Keratinocyte (primary cell): ENCODE measurements around the gene SPRR1B. TPM values are rescaled to one million over a fixed set of nuclear protein-coding genes. Genes with fewer than 3 reads are reported as not detected.
A peak's percentile ranks its signal among the peaks of the same experiment; 100 is the strongest.

Experiments
- DNase-seq: peaks from one replicate; pipeline ENCODE4 v3.0.0-alpha.2; 2011; ENCODE audit warnings: low read depth, missing footprints, low spot score
- FAIRE-seq: peaks from 2 replicates; lab custom pipeline; 2011; peaks lifted over from hg19 to GRCh38; lab: Jason Lieb, UNC
- H2AFZ ChIP-seq: 2 replicates; pipeline ENCODE4 v1.6.0; 2012; ENCODE audit warnings: low read length, control low read depth, inconsistent platforms; ENCODE audit not compliant: control insufficient read depth
- H3K27ac ChIP-seq: 2 replicates; pipeline ENCODE4 v1.5.1; 2011; ENCODE audit warnings: low read length; ENCODE audit not compliant: control insufficient read depth, insufficient read depth
- H3K27me3 ChIP-seq: 3 replicates; pipeline ENCODE4 v1.6.0; 2011; ENCODE audit warnings: low read length; ENCODE audit not compliant: control insufficient read depth, insufficient read depth; ENCODE audit errors: extremely low read depth
- H3K36me3 ChIP-seq, 2 experiments: 2 replicates in 1 of 2; 3 replicates in 1 of 2; pipeline ENCODE4 v1.5.1; 2011; ENCODE audit warnings: low read length in 2 of 2, mild to moderate bottlenecking in 1 of 2; ENCODE audit not compliant: control insufficient read depth in 2 of 2, insufficient read depth in 2 of 2; ENCODE audit errors: extremely low read depth in 1 of 2
- H3K4me1 ChIP-seq: 3 replicates; pipeline ENCODE4 v1.5.1; 2011; ENCODE audit warnings: low read length; ENCODE audit not compliant: control insufficient read depth, insufficient read depth; ENCODE audit errors: extremely low read depth
- H3K4me2 ChIP-seq: 3 replicates; pipeline ENCODE4 v1.6.0; 2011; ENCODE audit warnings: low read depth, low read length; ENCODE audit not compliant: control insufficient read depth, insufficient read depth; ENCODE audit errors: extremely low read depth
- H3K4me3 ChIP-seq, 3 experiments: fragments of 200-600 bp in 1 of 3; sonication (generic) in 1 of 3; 2 replicates in 2 of 3; 3 replicates in 1 of 3; pipeline ENCODE4 v1.5.1; 2011 to 2016; ENCODE audit warnings: low read length in 3 of 3, mild to moderate bottlenecking in 3 of 3, control low read depth in 2 of 3, inconsistent platforms in 1 of 3, low read depth in 1 of 3, mixed read lengths in 1 of 3, mixed run types in 1 of 3, moderate library complexity in 1 of 3; ENCODE audit not compliant: control insufficient read depth in 2 of 3, insufficient read depth in 2 of 3; ENCODE audit errors: extremely low read depth in 1 of 3
- H3K79me2 ChIP-seq: 2 replicates; pipeline ENCODE4 v1.6.0; 2012; ENCODE audit warnings: low read length; ENCODE audit not compliant: control insufficient read depth, insufficient read depth
- H3K9ac ChIP-seq: 3 replicates; pipeline ENCODE4 v1.6.0; 2011; ENCODE audit warnings: low read length; ENCODE audit not compliant: control insufficient read depth, insufficient read depth; ENCODE audit errors: extremely low read depth
- H3K9me1 ChIP-seq: 3 replicates; pipeline ENCODE4 v1.6.0; 2011; ENCODE audit warnings: low read length; ENCODE audit not compliant: control insufficient read depth, insufficient read depth; ENCODE audit errors: extremely low read depth
- H3K9me3 ChIP-seq: 2 replicates; pipeline ENCODE4 v1.5.1; 2012; ENCODE audit warnings: low read depth, low read length; ENCODE audit not compliant: control insufficient read depth
- H4K20me1 ChIP-seq: 3 replicates; pipeline ENCODE4 v1.6.0; 2011; ENCODE audit warnings: low read length; ENCODE audit not compliant: control insufficient read depth, insufficient read depth; ENCODE audit errors: extremely low read depth
- EZH2 ChIP-seq: IDR thresholded peaks from one replicate; pipeline ENCODE4 v1.6.1; 2012; ENCODE audit warnings: inconsistent platforms, mild to moderate bottlenecking, low read length, moderate library complexity
- dilution Hi-C: fragments of 300-500 bp; cut with MboI; formaldehyde crosslinking; loops from one replicate; pipeline ENCODE4 v1.7.0; 2020; ENCODE audit warnings: low sequenced_read_pairs; ENCODE audit not compliant: extremely low pct_ligation_motif_present
- polyA plus RNA-seq, 5 experiments: library from polyadenylated mRNA; depleted of rRNA in 3 of 5; stranded (reverse) in 3 of 5; stranded (forward) in 1 of 5; unstranded in 1 of 5; fragments of >200 nt; gene quantifications; 1 replicate in 1 of 5; 2 replicates in 3 of 5; 3 replicates in 1 of 5; pipeline versions ENCODE4 v1.2.1 to v1.2.3, GENCODE V29; 2011 to 2012; ENCODE audit warnings: missing spikeins in 2 of 5, low read depth in 1 of 5, low replicate concordance in 1 of 5
- TF ChIP-seq, protein P1 (sequence below), 3 experiments: IDR thresholded peaks in 1 of 3; conservative IDR thresholded peaks in 1 of 3; optimal IDR thresholded peaks in 1 of 3; 2 replicates in 2 of 3; 3 replicates in 1 of 3; pipeline versions ENCODE3 to v1.5.1; 2011; ENCODE audit warnings: low read length in 3 of 3, mild to moderate bottlenecking in 3 of 3, moderate library complexity in 2 of 3, control low read depth in 1 of 3, inconsistent platforms in 1 of 3; ENCODE audit not compliant: insufficient read depth in 2 of 3; ENCODE audit errors: extremely low read depth in 1 of 3

SPRR1B gene
- polyA plus RNA-seq, 1 donor (not counting 4 experiments of a cell fraction or from before 2014, with no cell fraction given): 253 TPM

DNA sequence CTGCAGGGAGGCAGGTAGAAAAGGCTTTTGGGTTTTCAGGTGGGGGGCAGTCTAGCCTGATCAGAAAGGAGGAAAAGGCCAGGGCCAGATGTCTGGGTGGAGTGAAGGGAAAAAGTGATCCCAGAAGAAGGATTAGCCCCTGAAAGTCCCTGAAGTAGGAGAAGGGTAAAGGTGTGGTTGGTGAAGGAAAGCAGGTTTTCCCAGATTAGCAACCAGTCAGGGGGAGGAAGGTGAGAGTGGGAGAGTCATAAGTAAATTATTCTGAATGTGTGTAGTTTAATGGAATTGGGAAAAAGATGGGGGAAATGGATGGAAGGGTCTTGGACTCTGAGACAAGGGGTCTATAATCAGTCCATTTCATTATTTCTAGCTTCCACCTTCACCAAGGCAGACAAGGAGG is 47.8 kb upstream of the SPRR1B start:
- FAIRE-seq: no peak
- H3K4me3 ChIP-seq: no peak overlapping the region
- no peaks in the 10 kb centered on the region for H3K9me1 ChIP-seq
- H3K4me1 ChIP-seq: peaks cover 4% of the 10 kb centered on the region
- H3K79me2 ChIP-seq: no peaks in the 10 kb centered on the region
- H4K20me1 ChIP-seq: no peaks in the 10 kb centered on the region
- no peak overlapping the region for H3K27ac ChIP-seq
- no peak overlapping the region for H3K9ac ChIP-seq
- dilution Hi-C loops: no loop called here
- no peak for DNase-seq
- H3K27me3 ChIP-seq: no peaks in the 10 kb centered on the region
- no peaks in the 10 kb centered on the region for H3K9me3 ChIP-seq
- no peak overlapping the region for H3K4me2 ChIP-seq
- no peak overlapping the region for H2AFZ ChIP-seq
- TF ChIP-seq, protein P1, sequence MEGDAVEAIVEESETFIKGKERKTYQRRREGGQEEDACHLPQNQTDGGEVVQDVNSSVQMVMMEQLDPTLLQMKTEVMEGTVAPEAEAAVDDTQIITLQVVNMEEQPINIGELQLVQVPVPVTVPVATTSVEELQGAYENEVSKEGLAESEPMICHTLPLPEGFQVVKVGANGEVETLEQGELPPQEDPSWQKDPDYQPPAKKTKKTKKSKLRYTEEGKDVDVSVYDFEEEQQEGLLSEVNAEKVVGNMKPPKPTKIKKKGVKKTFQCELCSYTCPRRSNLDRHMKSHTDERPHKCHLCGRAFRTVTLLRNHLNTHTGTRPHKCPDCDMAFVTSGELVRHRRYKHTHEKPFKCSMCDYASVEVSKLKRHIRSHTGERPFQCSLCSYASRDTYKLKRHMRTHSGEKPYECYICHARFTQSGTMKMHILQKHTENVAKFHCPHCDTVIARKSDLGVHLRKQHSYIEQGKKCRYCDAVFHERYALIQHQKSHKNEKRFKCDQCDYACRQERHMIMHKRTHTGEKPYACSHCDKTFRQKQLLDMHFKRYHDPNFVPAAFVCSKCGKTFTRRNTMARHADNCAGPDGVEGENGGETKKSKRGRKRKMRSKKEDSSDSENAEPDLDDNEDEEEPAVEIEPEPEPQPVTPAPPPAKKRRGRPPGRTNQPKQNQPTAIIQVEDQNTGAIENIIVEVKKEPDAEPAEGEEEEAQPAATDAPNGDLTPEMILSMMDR (optimal IDR thresholded peaks at IDR 0.05 in 1 of 3, IDR thresholded peaks at IDR 0.05 in 1 of 3, conservative IDR thresholded peaks at IDR 0.05 in 1 of 3; ENCODE audit: extremely low read depth in 1 of 3, insufficient read depth in 2 of 3, low read length in 3 of 3): no peak
- TF ChIP-seq EZH2: no peak
- H3K36me3 ChIP-seq: no peaks in the 10 kb centered on the region

DNA sequence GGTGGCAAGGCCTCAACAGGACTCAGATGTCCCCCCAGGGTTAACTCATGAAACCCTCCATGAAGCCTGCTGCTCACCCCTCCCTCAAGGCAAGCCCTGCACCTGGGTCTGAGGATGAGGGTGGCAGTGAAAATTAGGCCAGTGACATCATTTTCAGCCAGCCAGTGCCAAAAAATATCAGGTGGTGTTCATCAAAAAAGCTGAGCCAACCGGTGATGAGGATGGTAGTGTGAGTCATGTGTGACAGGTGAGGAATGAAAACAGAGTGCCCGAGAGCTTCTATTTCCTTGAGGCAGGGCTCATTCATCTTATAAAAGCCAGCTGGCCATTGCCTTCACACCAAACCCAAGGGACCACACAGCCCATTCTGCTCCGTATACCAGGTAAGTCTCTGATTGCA is 47.3 kb upstream of the SPRR1B start, which contains the start of gene SPRR1A:
SPRR1A (plus strand) TSS at position 339 of the 400 bp plus-strand sequence. CDS start 1,150 bp downstream, outside the sequence.
- no peaks in the 10 kb centered on the region for H3K27me3 ChIP-seq

More for the DNA sequence above, 47.3 kb upstream of the SPRR1B start, which contains the start of gene SPRR1A:
- H3K36me3 ChIP-seq: no peaks in the 10 kb centered on the region
- no peak for TF ChIP-seq EZH2
- TF ChIP-seq, protein P1 (optimal IDR thresholded peaks at IDR 0.05 in 1 of 3, IDR thresholded peaks at IDR 0.05 in 1 of 3, conservative IDR thresholded peaks at IDR 0.05 in 1 of 3; ENCODE audit: extremely low read depth in 1 of 3, insufficient read depth in 2 of 3, low read length in 3 of 3): no peak
- no peak within 1 kb of the TSS for H3K9ac ChIP-seq
- H3K4me3 ChIP-seq: no peak within 1 kb of the TSS
- dilution Hi-C loops: no loop called here
- no peaks in the 10 kb centered on the region for H3K79me2 ChIP-seq
- FAIRE-seq (peak; percentile 78), DNase-seq (peak; percentile 62)
- no peak within 1 kb of the TSS for H3K4me2 ChIP-seq
- no peak within 1 kb of the TSS for H2AFZ ChIP-seq
- H4K20me1 ChIP-seq: no peaks in the 10 kb centered on the region
- H3K9me1 ChIP-seq: no peaks in the 10 kb centered on the region
- H3K27ac ChIP-seq: no peak within 1 kb of the TSS
- peaks cover 4% of the 10 kb centered on the region for H3K4me1 ChIP-seq
- no peaks in the 10 kb centered on the region for H3K9me3 ChIP-seq
